GM21423 (cell line): ENCODE data around the gene CACNA2D3.

Source experiments
- ATAC-seq: cut with Tn5 transposase; IDR thresholded peaks from one replicate; pipeline ENCODE4 v1.9.1; 2021; ENCODE audit warnings: mild to moderate bottlenecking, moderate library complexity; ENCODE audit not compliant: unreplicated experiment

CACNA2D3 gene

GRCh38 chr3:54772746-54773145, 650.4 kb downstream of the CACNA2D3 start:
- ATAC-seq: no peak

- no peak for ATAC-seq
Observed at GRCh38 chr3:54773271-54773670, 650.9 kb downstream of the CACNA2D3 start.

- ATAC-seq: no peak
Observed at GRCh38 chr3:54776601-54777000, 654.2 kb downstream of the CACNA2D3 start.

GRCh38 chr3:54777141-54777540, 654.8 kb downstream of the CACNA2D3 start:
- ATAC-seq: no peak

GRCh38 chr3:54780336-54780735, 658.0 kb downstream of the CACNA2D3 start:
- ATAC-seq: no peak

GRCh38 chr3:54781728-54782127, 659.4 kb downstream of the CACNA2D3 start:
- no peak for ATAC-seq

GRCh38 chr3:54783611-54784010, 661.3 kb downstream of the CACNA2D3 start:
- ATAC-seq: no peak

GRCh38 chr3:54784021-54784420, 661.7 kb downstream of the CACNA2D3 start:
- ATAC-seq: no peak

- no peak for ATAC-seq
Observed at GRCh38 chr3:54785976-54786375, 663.6 kb downstream of the CACNA2D3 start.

- ATAC-seq: no peak
Observed at GRCh38 chr3:54790051-54790450, 667.7 kb downstream of the CACNA2D3 start.

GRCh38 chr3:54791501-54792156, 669.3 kb downstream of the CACNA2D3 start:
- no peak for ATAC-seq

- ATAC-seq: no peak
Observed at GRCh38 chr3:54792584-54792983, 670.2 kb downstream of the CACNA2D3 start.

- ATAC-seq: no peak
Observed at GRCh38 chr3:54793171-54793570, 670.8 kb downstream of the CACNA2D3 start.

- no peak for ATAC-seq
Observed at GRCh38 chr3:54797111-54797510, 674.8 kb downstream of the CACNA2D3 start.

GRCh38 chr3:54800478-54800877, 678.1 kb downstream of the CACNA2D3 start:
- no peak for ATAC-seq

- ATAC-seq: no peak
Observed at GRCh38 chr3:54801977-54802376, 679.6 kb downstream of the CACNA2D3 start.

GRCh38 chr3:54810401-54810800, 688.0 kb downstream of the CACNA2D3 start:
- no peak for ATAC-seq

- no peak for ATAC-seq
Observed at GRCh38 chr3:54814224-54814623, 691.9 kb downstream of the CACNA2D3 start.

GRCh38 chr3:54817628-54818027, 695.3 kb downstream of the CACNA2D3 start:
- no peak for ATAC-seq

- no peak for ATAC-seq
Observed at GRCh38 chr3:54818486-54818885, 696.1 kb downstream of the CACNA2D3 start.

GRCh38 chr3:54818942-54819341, 696.6 kb downstream of the CACNA2D3 start:
- no peak for ATAC-seq

- no peak for ATAC-seq
Observed at GRCh38 chr3:54819946-54820345, 697.6 kb downstream of the CACNA2D3 start.

- ATAC-seq: no peak
Observed at GRCh38 chr3:54822206-54822605, 699.9 kb downstream of the CACNA2D3 start.
